Measurements from ENCODE around the gene DGKQ.

The DGKQ gene

DNA sequence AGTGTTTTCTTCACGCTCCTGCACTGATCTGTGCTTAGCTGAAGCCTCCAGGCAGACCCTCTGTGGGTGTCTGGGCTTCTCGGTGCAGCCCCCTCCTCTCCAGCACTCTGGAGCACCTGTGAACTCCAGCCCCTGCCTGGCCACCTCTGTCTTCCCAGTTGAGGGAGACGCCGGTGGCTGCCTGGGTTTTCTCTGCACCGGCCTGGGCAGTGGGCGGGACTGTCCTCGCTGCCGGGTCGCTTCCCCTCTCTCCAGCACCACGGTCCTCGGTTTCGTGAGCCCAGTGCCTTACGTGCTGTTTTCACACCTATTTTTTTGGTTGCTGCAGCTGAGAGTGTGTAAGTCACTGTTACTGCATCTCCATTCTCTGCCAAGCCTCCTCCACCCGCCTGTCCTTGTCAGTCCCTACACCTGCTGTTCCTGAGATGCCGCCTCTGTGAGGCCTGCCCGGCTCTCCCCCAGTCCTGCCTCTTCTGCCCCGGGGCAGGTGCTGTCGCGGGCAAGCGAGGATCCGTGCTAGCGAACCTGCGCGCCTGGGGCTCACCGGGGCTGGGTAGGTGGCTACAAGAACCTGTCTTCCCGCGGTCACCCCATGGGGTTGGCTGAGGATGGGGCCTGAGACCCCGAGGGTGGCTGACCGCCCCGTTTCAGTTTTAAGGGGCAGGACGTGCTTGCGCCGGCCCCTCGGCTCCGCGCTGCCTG lies 35.6 kb upstream of the DGKQ start:
- TF ChIP-seq CTCF (IDR thresholded peaks at IDR 0.05; ENCODE audit: low read depth, low read length, missing control alignments) = no peak
- H3K4me3 ChIP-seq (ENCODE audit: low read depth, low read length) = peak overlapping the region; percentile 70
- no peak for DNase-seq (ENCODE audit: low read depth)

DNA sequence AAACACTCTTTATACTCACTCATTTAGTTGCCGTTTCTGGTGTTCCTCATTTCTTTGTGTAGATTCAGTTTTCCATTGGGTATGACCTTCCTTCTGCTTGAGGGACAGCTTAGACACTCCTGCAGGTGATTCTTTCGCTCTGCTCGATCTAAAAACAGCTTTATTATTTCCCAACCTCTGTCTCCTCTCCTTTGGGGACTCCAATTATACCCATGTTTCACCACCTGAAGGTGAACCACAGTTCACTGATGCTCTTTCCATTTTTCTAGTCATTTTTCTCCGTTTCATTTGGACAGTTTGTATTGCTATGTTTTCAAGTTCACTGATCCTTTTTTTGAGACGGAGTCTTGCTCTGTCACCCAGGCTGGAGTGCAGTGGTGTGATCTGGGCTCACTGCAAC lies 33.5 kb upstream of the DGKQ start:
- no peak for DNase-seq (ENCODE audit: low read depth)
- no peak overlapping the region for H3K4me3 ChIP-seq (ENCODE audit: low read depth, low read length)
- no peak for TF ChIP-seq CTCF (IDR thresholded peaks at IDR 0.05; ENCODE audit: low read depth, low read length, missing control alignments)

GRCh38 chr4:1004557-1005485 lies 31.5 kb upstream of the DGKQ start:
- no peak for TF ChIP-seq CTCF (IDR thresholded peaks at IDR 0.05; ENCODE audit: low read depth, low read length, missing control alignments)
- DNase-seq (ENCODE audit: low read depth) = no peak
- H3K4me3 ChIP-seq (ENCODE audit: low read depth, low read length) = no peak overlapping the region

- H3K4me3 ChIP-seq (ENCODE audit: low read depth, low read length) = no peak overlapping the region
- DNase-seq (ENCODE audit: low read depth) = no peak
- no peak for TF ChIP-seq CTCF (IDR thresholded peaks at IDR 0.05; ENCODE audit: low read depth, low read length, missing control alignments)
Observed at GRCh38 chr4:1004071-1004418, 30.7 kb upstream of the DGKQ start.

DNA sequence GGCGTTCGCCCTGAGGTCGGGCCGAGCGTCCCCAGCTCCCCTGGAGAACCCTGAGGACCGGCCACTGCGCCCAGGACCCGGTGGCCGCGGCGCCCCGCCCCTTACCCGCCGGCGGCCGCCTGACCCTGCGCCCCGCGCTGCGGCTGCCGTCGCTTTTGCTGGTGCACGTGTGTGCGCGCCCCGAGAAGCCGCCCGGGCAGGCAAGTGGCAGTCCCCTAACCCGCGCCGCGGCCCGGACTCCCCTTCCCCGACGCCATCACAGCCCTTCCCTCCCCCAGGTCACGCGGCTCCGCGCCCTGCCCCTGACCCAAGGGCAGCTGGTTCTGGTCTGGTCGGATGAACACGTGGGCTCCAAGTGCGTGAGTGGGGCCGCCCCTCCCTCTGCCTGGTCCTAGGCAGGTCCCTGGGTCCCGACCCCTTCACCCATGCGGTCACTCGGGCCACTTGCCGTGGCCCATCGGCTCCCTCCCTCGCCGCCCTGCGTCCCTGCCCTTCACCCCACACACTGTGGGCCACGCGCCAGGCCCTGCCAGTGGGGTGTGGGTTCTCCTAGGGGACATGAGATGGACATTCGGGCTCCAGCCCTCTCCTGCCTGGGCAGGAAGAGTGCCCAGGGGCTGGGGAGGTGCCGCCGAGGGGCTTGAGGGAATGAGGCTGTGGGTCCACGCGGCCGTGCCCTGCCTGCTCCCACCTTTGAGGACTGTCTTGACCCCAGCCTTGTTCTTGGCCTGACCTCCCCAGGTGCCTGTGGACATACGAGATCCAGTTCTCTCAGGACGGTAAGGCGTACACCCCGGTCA lies 30.1 kb upstream of the DGKQ start:
- H3K4me3 ChIP-seq (ENCODE audit: low read depth, low read length) = no peak overlapping the region
- TF ChIP-seq CTCF (IDR thresholded peaks at IDR 0.05; ENCODE audit: low read depth, low read length, missing control alignments) = no peak
- no peak for DNase-seq (ENCODE audit: low read depth)

DNA sequence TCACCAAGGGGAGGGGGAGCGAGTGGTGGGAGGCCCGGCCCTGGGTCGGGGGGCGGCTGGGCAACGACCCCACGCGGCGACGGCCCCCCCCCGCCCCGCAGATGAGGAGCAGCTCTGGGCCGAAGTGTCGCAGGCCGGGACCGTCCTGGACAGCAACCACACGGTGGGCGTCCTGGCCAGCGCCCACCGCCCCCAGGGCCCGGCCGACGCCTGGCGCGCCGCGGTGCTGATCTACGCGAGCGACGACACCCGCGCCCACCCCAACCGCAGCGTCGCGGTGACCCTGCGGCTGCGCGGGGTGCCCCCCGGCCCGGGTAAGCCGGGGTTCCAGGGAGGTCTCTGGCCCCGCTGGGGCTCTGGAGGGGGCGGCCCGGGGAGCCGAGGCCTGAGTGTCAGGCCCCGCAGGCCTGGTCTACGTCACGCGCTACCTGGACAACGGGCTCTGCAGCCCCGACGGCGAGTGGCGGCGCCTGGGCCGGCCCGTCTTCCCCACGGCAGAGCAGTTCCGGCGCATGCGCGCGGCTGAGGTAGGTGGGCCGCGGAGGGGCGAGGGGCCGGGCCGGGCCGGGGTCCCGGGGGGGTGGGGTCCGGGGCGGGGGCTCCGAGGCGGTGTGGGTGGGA lies 29.4 kb upstream of the DGKQ start:
- no peak overlapping the region for H3K4me3 ChIP-seq (ENCODE audit: low read depth, low read length)
- DNase-seq (ENCODE audit: low read depth) = no peak
- TF ChIP-seq CTCF (IDR thresholded peaks at IDR 0.05; ENCODE audit: low read depth, low read length, missing control alignments) = no peak
